Muscle layer of colon (tissue), 2 donors: ENCODE data around the gene KPNA4.

Experiments used
- H3K27ac ChIP-seq: one replicate; pipeline ENCODE4 v1.7.0; 2013; ENCODE audit warnings: low read depth, mild to moderate bottlenecking, low read length, moderate library complexity
- H3K27me3 ChIP-seq, 2 donors: one replicate each; pipeline ENCODE4 v1.7.0; 2013; ENCODE audit warnings: low read length in 2 of 2, mild to moderate bottlenecking in 2 of 2; ENCODE audit not compliant: insufficient read depth in 2 of 2, control insufficient read depth in 1 of 2
- H3K36me3 ChIP-seq: one replicate; pipeline ENCODE4 v1.7.0; 2013; ENCODE audit warnings: mild to moderate bottlenecking, low read length; ENCODE audit not compliant: insufficient read depth
- H3K4me1 ChIP-seq: one replicate; pipeline ENCODE4 v1.7.0; 2013; ENCODE audit warnings: mild to moderate bottlenecking, low read length; ENCODE audit not compliant: insufficient read depth
- H3K4me3 ChIP-seq, 2 donors: one replicate each; pipeline ENCODE4 v1.7.0; 2013; ENCODE audit warnings: low read length in 2 of 2, low read depth in 1 of 2, mild to moderate bottlenecking in 1 of 2, moderate library complexity in 1 of 2
- H3K9ac ChIP-seq: one replicate; pipeline ENCODE4 v1.7.0; 2013; ENCODE audit warnings: low read length
- H3K9me3 ChIP-seq: one replicate; pipeline ENCODE4 v1.7.0; 2013; ENCODE audit warnings: mild to moderate bottlenecking, low read length
- donor health status: abdominal sarcoma.
- donor health status: Adenocarcinoma of cecum.

The KPNA4 gene

DNA sequence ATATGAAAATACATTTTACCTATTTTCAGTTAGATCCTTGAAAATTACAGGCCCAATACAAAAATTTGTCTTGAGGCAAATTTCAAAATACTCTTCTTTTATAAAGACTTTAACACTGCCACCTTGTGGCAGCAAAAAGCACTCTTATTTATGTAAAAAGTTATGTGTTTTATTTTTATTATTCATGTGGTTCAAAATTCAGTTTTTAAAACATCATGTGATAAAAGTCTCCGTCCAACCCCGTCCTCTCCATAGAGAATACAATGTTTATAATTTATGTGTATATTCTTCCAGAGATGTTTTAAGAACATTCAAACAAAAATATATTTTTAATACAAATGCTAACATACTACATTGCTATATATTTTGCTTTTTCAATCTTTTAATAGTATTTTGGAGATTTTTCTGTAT lies 78.9 kb downstream of the KPNA4 start:
- no peaks in the 10 kb centered on the region for H3K9me3 ChIP-seq
- no peaks in the 10 kb centered on the region for H3K36me3 ChIP-seq
- no peak overlapping the region for H3K9ac ChIP-seq
- no peak overlapping the region for H3K4me3 ChIP-seq
- H3K27me3 ChIP-seq, result no peaks in the 10 kb centered on the region
- H3K27ac ChIP-seq, result no peak overlapping the region
- no peaks in the 10 kb centered on the region for H3K4me1 ChIP-seq

DNA sequence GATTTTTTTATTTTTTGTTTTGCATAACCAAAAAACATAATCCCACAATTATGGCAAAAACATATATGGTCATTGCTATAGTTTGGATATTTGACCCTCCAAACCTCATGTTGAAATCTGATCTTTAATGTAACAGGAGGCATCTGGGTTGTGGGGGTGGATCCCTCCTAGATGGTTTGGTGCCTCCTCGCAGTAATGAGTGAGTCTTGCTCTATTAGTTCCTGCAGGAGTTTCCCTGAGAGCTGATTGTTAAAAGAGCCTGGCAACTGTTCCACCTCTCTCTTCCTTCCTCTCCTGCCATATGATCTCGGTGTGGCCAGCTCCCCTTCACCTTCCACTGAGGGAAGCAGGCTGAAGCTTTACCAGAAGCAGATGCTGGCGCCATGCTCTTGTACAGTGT lies 82.6 kb downstream of the KPNA4 start:
- H3K9ac ChIP-seq, result no peak overlapping the region
- no peaks in the 10 kb centered on the region for H3K36me3 ChIP-seq
- no peak overlapping the region for H3K27ac ChIP-seq
- no peaks in the 10 kb centered on the region for H3K9me3 ChIP-seq
- H3K4me3 ChIP-seq, result no peak overlapping the region
- no peaks in the 10 kb centered on the region for H3K4me1 ChIP-seq
- H3K27me3 ChIP-seq, result no peaks in the 10 kb centered on the region

DNA sequence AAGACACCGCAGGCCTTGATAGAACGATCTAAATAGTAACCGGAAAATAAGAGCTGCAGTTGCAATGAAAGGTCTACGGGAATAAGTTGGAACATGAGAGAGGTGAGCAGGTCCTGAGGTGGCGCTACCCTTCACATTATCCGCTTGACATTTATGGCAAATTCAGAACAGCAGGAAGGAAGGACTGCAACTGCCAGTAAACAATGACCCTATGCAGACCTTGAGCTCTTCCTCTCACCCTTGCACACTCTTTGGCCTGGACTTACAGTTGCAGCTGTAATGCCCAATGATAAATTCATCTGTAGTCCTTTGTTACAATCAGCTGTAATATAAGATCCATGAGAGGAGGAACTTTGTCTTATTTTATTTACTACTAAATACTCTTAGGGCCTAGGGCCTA lies 83.5 kb downstream of the KPNA4 start:
- no peak overlapping the region for H3K27ac ChIP-seq
- no peaks in the 10 kb centered on the region for H3K9me3 ChIP-seq
- H3K9ac ChIP-seq, result no peak overlapping the region
- H3K27me3 ChIP-seq, result no peaks in the 10 kb centered on the region
- H3K36me3 ChIP-seq, result no peaks in the 10 kb centered on the region
- H3K4me1 ChIP-seq, result no peaks in the 10 kb centered on the region
- no peak overlapping the region for H3K4me3 ChIP-seq

DNA sequence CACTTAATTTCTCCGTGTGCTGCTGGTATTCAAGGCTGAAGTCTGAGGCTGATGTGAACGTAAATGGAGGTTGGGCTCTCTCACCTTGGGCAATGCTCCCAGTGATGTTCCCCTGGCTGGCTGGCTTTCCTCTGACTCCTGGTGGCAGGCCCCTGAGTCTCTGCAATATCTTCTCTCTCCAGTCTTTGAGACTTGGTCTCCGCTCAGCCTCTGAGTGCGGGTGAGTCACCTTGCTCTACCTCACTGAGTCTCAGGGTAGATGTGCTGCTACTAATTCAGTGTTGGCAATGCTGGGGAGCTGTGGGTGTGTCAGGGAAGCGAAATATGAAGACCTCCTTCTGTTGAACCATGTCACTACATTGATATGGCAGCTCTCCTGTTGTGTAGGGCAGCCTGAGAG lies 84.4 kb downstream of the KPNA4 start:
- Histone ChIP-seq H3K27me3 (no peaks in the 10 kb centered on the region), H3K9ac (no peak overlapping the region), H3K4me1 (no peaks in the 10 kb centered on the region), H3K4me3 (no peak overlapping the region), H3K27ac (no peak overlapping the region), H3K9me3 (no peaks in the 10 kb centered on the region), H3K36me3 (no peaks in the 10 kb centered on the region)

DNA sequence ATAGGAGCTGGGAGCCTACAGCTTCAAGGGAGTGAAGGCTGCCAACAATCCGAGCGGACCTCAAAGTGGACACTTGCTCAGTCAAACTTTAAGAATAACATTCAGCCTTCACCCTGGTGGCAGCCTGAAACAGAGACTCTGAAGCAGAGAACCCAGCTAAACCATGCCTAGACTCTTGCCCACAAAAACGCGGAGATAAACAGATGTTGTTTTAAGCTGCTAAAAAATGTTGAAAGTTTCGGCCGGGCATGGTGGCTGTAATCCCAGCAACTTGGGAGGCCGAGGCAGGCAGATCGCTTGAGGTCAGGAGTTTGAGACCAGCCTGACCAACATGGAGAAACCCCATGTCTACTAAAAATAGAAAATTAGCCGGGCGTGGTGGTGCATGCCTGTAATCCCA lies 86.0 kb downstream of the KPNA4 start:
- Histone ChIP-seq H3K9ac (no peak overlapping the region), H3K9me3 (no peaks in the 10 kb centered on the region), H3K36me3 (no peaks in the 10 kb centered on the region), H3K4me3 (no peak overlapping the region), H3K27me3 (no peaks in the 10 kb centered on the region), H3K27ac (no peak overlapping the region), H3K4me1 (no peaks in the 10 kb centered on the region)

DNA sequence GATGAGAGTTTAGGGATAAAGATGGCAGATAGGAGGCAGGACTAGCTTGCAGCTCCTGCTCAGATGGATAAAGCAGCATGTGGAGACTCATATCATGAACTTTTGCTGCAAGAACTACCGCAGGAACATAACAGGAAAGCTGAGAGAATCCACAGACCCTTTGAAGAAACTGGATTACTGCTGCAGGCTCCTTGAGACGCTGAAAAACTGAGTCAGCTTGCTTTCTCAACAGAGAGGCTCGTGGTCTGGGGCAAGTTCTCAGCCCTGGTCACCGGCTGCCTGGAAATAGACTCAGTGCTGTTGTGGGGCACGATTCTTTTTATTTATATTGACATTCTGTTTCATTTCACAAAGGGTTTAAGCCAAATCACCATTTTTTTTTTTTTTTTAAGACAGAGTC lies 87.0 kb downstream of the KPNA4 start:
- H3K4me1 ChIP-seq, result no peaks in the 10 kb centered on the region
- H3K27ac ChIP-seq, result no peak overlapping the region
- no peaks in the 10 kb centered on the region for H3K9me3 ChIP-seq
- no peak overlapping the region for H3K4me3 ChIP-seq
- no peaks in the 10 kb centered on the region for H3K36me3 ChIP-seq
- no peaks in the 10 kb centered on the region for H3K27me3 ChIP-seq
- H3K9ac ChIP-seq, result no peak overlapping the region

DNA sequence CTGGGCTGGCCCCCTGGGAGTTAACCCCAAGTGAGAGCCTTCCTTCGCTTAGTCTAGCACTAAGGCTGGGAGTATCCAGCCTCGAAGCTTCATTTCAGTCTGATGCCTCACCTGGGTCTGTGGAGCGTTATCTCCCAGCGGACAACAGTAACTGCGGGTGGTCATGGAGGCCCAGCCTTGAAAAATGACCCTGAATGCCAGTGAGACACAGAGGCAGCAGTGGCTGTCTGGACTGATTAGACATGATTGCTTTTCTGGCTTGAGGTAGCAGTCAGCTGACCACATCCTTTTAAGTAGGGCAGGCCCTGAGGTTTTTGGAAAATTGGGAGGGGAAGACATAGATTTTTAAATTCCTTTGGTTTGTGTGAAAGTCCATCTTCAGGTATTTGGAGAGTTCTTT lies 87.6 kb downstream of the KPNA4 start:
- H3K4me3 ChIP-seq, result no peak overlapping the region
- H3K9ac ChIP-seq, result no peak overlapping the region
- H3K36me3 ChIP-seq, result no peaks in the 10 kb centered on the region
- no peaks in the 10 kb centered on the region for H3K9me3 ChIP-seq
- H3K27me3 ChIP-seq, result no peaks in the 10 kb centered on the region
- no peaks in the 10 kb centered on the region for H3K4me1 ChIP-seq
- no peak overlapping the region for H3K27ac ChIP-seq

DNA sequence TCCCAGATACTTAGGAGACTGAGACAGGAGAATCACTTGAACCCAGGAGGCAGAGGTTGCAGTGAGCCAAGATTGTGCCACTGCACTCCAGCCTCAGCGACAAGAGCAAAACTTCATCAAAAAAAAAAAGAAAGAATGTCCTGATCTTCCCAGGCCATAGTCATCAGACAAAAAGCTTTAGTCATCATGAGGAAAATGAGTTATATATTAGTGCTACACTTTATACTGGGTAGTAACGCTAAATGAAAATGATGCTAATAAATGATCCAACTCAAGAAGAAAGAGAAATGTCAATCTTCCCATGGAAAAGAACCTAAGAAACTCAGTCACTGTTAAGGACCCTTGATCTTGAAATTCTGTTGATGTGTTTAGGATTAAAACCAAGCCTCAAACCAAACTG lies 89.5 kb downstream of the KPNA4 start:
- H3K9me3 ChIP-seq, result no peaks in the 10 kb centered on the region
- H3K27me3 ChIP-seq, result no peaks in the 10 kb centered on the region
- no peak overlapping the region for H3K27ac ChIP-seq
- no peaks in the 10 kb centered on the region for H3K36me3 ChIP-seq
- H3K4me3 ChIP-seq, result no peak overlapping the region
- no peaks in the 10 kb centered on the region for H3K4me1 ChIP-seq
- no peak overlapping the region for H3K9ac ChIP-seq

DNA sequence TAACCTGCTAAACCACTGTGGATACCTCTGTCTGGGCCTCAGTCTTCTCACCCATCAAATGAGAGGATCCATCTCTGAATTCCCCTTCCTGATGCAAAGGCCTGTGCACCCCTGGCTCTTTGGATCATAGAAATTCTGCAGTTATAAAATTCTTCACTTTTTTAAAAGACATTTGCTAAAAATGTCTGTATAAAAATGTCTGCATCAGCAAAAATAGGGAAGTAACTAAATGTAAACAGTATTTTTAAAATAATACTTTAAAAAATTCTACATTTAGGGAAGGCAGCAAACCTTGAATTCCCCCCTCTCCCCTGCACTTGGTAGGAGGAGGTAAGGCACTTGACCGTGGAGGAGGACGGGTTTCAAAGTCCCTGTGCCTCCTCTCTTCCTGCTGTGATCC lies 90.2 kb downstream of the KPNA4 start:
- H3K36me3 ChIP-seq, result no peaks in the 10 kb centered on the region
- H3K27me3 ChIP-seq, result no peaks in the 10 kb centered on the region
- no peak overlapping the region for H3K27ac ChIP-seq
- H3K9ac ChIP-seq, result no peak overlapping the region
- H3K4me1 ChIP-seq, result no peaks in the 10 kb centered on the region
- no peak overlapping the region for H3K4me3 ChIP-seq
- no peaks in the 10 kb centered on the region for H3K9me3 ChIP-seq

DNA sequence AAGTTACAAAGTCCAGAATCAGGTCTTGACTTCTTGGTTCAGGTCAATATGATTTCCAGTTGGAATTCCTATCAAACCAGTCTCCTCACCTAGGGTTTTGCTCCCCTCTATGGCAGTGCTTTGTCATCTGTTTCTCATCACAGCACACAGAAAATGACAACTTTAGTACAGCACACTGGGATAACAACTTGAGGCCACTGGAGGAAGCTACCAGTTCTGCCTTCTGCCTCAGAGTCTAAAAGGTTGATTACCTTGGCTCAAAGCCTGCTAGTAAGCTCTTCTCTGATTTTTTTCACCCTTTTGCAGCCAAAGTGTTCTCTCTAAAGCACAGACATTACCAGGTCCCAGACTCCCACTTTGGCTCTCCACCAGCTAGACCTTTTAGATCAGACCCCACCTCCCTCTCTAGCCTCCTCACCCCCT lies 90.9 kb downstream of the KPNA4 start:
- no peak overlapping the region for H3K9ac ChIP-seq
- H3K27ac ChIP-seq, result no peak overlapping the region
- H3K9me3 ChIP-seq, result no peaks in the 10 kb centered on the region
- H3K4me3 ChIP-seq, result no peak overlapping the region
- H3K4me1 ChIP-seq, result no peaks in the 10 kb centered on the region
- no peaks in the 10 kb centered on the region for H3K27me3 ChIP-seq
- no peaks in the 10 kb centered on the region for H3K36me3 ChIP-seq

DNA sequence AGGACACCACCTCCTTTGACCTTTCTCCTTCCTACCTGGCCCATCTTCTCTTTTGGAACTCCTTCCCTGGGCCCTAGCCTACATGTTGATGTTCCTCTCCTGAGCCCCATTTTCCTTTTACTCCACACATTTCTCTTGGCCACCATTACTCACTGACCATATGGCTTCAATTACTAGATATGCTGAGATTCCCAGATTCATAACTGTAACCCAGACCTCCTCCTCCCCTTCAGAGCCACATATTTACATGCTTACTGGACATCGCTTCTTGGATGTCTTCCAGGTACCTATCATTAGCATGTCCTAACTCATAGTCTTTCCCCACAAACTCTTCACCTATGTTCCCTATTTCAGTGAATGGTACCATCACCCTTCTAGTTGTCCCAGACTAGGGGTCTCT lies 91.4 kb downstream of the KPNA4 start:
- Histone ChIP-seq H3K9me3 (no peaks in the 10 kb centered on the region), H3K27me3 (no peaks in the 10 kb centered on the region), H3K4me3 (no peak overlapping the region), H3K36me3 (no peaks in the 10 kb centered on the region), H3K4me1 (no peaks in the 10 kb centered on the region), H3K9ac (no peak overlapping the region), H3K27ac (no peak overlapping the region)

DNA sequence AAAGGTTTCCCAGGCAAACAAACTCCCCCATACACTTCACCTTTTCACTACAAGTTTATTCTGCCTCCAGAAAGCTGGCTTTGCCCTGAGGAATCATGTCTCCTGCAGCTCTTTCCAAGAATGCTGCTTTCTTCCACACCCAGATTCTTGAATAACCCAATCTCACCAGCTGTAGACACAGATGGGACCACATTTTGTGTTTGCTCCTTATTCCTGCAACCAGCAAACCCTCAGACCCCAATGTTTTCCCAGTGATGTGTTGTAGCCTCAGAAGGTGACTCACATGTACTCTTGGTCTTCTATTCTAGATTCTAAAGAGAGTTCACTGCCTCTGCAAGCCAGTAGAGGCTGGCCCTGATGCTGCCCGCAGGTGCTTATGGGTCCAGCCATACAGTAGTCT lies 92.2 kb downstream of the KPNA4 start:
- Histone ChIP-seq H3K27me3 (no peaks in the 10 kb centered on the region), H3K4me1 (no peaks in the 10 kb centered on the region), H3K9me3 (no peaks in the 10 kb centered on the region), H3K36me3 (no peaks in the 10 kb centered on the region), H3K27ac (no peak overlapping the region), H3K4me3 (no peak overlapping the region), H3K9ac (no peak overlapping the region)
